SU-DHL-6 (cell line): ENCODE data around the gene EDAR.

ENCODE experiments used
- CTCF ChIP-seq: fragments of 200-600 bp; sonication (generic); IDR thresholded peaks from one replicate; pipeline ENCODE4 v1.5.1; 2017; ENCODE audit warnings: antibody characterized with exemption, mild to moderate bottlenecking, low read length, moderate library complexity; ENCODE audit not compliant: insufficient read depth, poor library complexity, severe bottlenecking
- EZH2phosphoT487 ChIP-seq: fragments of 200-600 bp; sonication (generic), shearing (Covaris generic); conservative IDR thresholded peaks from 2 replicates; pipeline ENCODE4 v1.6.1; 2018; ENCODE audit warnings: mild to moderate bottlenecking, antibody characterized with exemption, low read length, moderate library complexity, mixed read lengths

- TF ChIP-seq CTCF, result no peak
- TF ChIP-seq EZH2phosphoT487, result no peak
Measured at GRCh38 chr2:109020217-109020637, 31.2 kb upstream of the EDAR start.
